Heart left ventricle (tissue), 13 donors: ENCODE results near the gene MBD3L3.

ENCODE experiments used
- CTCF ChIP-seq, 12 donors: fragments of 200-600 bp; sonication (generic) in 4 of 12; IDR thresholded peaks; one replicate each; pipeline versions ENCODE4 v1.5.0 to v1.8.0; 2018 to 2022; ENCODE audit warnings: antibody characterized with exemption in 12 of 12, mild to moderate bottlenecking in 5 of 12
- POLR2A ChIP-seq, 2 donors: fragments of 450-650 bp; IDR thresholded peaks; one replicate each; pipeline ENCODE4 v1.6.1; 2017; ENCODE audit warnings: antibody characterized with exemption in 2 of 2, mild to moderate bottlenecking in 2 of 2, moderate library complexity in 2 of 2
- donor health status: ischemic (EF 13 %, LVEDD 7.1; RV severe dilation, severe dysfunction).
- donor health status: DM: no; HTN: yes; CAD: no.
- donor health status: DM: no; HTN: no; CAD: no.
- donor health status: ischemic (EF 25% LVEDD 6.9; RV normal size, moderate dysfunction).
- donor health status: ischemic (EF 25% LVEDD 5.7; RV mildly dilated, moderate dysfunction).
- donor health status: ischemic (EF 35%, LVEDD 5.7; RV mildly dilated, moderate dysfunction).
- donor health status: nonischemic (EF 11% LVEDD 7.7; RV severe dilation, severe dysfunction).
- donor health status: DM: yes; HTN: yes; CAD: no.
- donor health status: PGD.
- donor health status: ischemic (EF 29% LVEDD 5.4; RV normal size, mild dysfunction).
- donor health status: nonischemic (EF 23%, LVEDD 6.1; RV moderate dilation, normal function).

DNA sequence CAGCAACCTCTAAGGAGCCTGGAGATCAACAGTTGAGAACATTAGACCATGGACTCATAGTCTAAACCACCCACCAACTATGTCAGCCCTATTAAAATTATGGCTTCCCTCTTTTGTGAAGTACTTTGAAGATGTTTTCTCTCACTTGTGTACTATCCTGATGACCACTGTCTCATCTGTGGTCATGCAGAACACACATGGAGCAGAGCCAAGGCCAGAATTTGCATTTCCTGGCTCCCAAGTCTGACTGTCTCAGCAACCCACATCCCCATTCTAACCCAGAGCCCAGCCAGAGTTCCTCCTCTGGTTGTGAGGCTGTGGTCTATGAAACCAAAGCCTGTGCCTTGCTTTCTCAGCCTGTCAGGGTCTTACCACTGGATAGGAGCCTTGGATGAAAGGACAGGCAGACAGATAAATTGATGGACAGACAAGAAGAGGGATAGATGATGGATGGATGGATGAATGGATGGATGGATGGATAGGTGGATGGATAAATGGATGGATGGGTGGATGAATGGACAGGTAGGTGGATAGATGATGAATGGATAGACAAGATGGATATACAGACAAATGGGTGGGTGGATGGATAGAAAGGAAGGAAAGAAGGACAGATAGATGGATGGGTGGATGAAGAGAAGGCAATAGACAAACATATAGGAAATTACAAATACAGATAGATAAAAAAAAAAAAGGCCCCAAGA is 46.4 kb upstream of the MBD3L3 start:
- no peak for TF ChIP-seq CTCF (IDR thresholded peaks at IDR 0.05)
- TF ChIP-seq POLR2A (IDR thresholded peaks at IDR 0.05): no peak
